DMS 273 (cell line): Measurements from ENCODE around the gene LNX2.
"Not testable (repeated sequence)": the region's sequence is repeated elsewhere in the genome, so short reads cannot be mapped to it uniquely, and the experiment has no call there.

Experiments used
- DNase-seq: peaks from one replicate; lab custom pipeline; 2025; ENCODE audit not compliant: unreplicated experiment; lab: John Stamatoyannopoulos, UW

LNX2 gene

GRCh38 chr13:27638001-27638400 lies 17.7 kb upstream of the LNX2 start:
- DNase-seq, result no peak

- DNase-seq, result no peak
These were observed 16.9 kb upstream of the LNX2 start for GRCh38 chr13:27637289-27637626.

GRCh38 chr13:27636589-27637288 lies 16.4 kb upstream of the LNX2 start:
- peak; percentile 3 for DNase-seq

- no peak for DNase-seq
These were observed 14.9 kb upstream of the LNX2 start for GRCh38 chr13:27635266-27635665.

GRCh38 chr13:27634791-27635190 lies 14.5 kb upstream of the LNX2 start:
- DNase-seq, result no peak

GRCh38 chr13:27634231-27634630 lies 13.9 kb upstream of the LNX2 start:
- no peak for DNase-seq

- no peak for DNase-seq
These were observed 12.3 kb upstream of the LNX2 start for GRCh38 chr13:27632648-27633047.

GRCh38 chr13:27632214-27632613 lies 11.9 kb upstream of the LNX2 start:
- DNase-seq, result no peak

GRCh38 chr13:27631665-27632064 lies 11.3 kb upstream of the LNX2 start:
- no peak for DNase-seq

- peak; percentile 10 for DNase-seq
These were observed 10.8 kb upstream of the LNX2 start for GRCh38 chr13:27631156-27631555.

GRCh38 chr13:27628766-27629165 lies 8.4 kb upstream of the LNX2 start:
- DNase-seq, result not testable (repeated sequence)

- no peak for DNase-seq
These were observed 7.8 kb upstream of the LNX2 start for GRCh38 chr13:27628081-27628480.

GRCh38 chr13:27627380-27627779 lies 7.1 kb upstream of the LNX2 start:
- DNase-seq, result no peak

- DNase-seq, result no peak
These were observed 5.5 kb upstream of the LNX2 start for GRCh38 chr13:27625839-27626238.

- no peak for DNase-seq
These were observed 3.7 kb upstream of the LNX2 start for GRCh38 chr13:27624071-27624470.

- DNase-seq, result no peak
These were observed 2.6 kb upstream of the LNX2 start for GRCh38 chr13:27622881-27623280.

- DNase-seq, result peak; percentile 44
These were observed 1.9 kb upstream of the LNX2 start for GRCh38 chr13:27622102-27622820.

- DNase-seq, result peak; percentile 85
These were observed 1.2 kb upstream of the LNX2 start, which contains the start of gene POLR1D for GRCh38 chr13:27621366-27622101. Gene POLR1D (plus strand): TSS chr13:27621892. CDS start chr13:27621984, 92 bp downstream.

- peak; percentile 63 for DNase-seq
These were observed 712 bp upstream of the LNX2 start for GRCh38 chr13:27621116-27621365.

GRCh38 chr13:27619728-27620376 lies 477 bp downstream of the LNX2 start:
- DNase-seq, result peak; percentile 54

- peak; percentile 6 for DNase-seq
These were observed 1.1 kb downstream of the LNX2 start for GRCh38 chr13:27619093-27619727.
